T follicular helper cell (primary cell): ENCODE data around the gene MAB21L4.

Experiments used
- DNase-seq: peaks from one replicate; pipeline ENCODE4 v3.0.0-alpha.2; 2020; ENCODE audit warnings: low read depth
- total RNA-seq, 2 experiments: gene quantifications; one replicate each; lab custom pipeline; 2026; lab: John Stamatoyannopoulos, UW

The MAB21L4 gene
- total RNA-seq = 0 reads per million in 2 experiments

- DNase-seq = no peak
Measured at GRCh38 chr2:240895656-240896388, at the start of gene MAB21L4. Gene MAB21L4, minus strand, starts transcription at chr2:240896156. Its CDS starts 159 bp downstream, at chr2:240895997.

- no peak for DNase-seq
Measured at GRCh38 chr2:240936106-240936505, 40.1 kb upstream of the MAB21L4 start.

GRCh38 chr2:240935103-240935876 is 39.3 kb upstream of the MAB21L4 start:
- DNase-seq = no peak

- DNase-seq = no peak
Measured at GRCh38 chr2:240934701-240935102, 38.7 kb upstream of the MAB21L4 start.

- DNase-seq = no peak
Measured at GRCh38 chr2:240933966-240934700, 38.2 kb upstream of the MAB21L4 start.

DNA sequence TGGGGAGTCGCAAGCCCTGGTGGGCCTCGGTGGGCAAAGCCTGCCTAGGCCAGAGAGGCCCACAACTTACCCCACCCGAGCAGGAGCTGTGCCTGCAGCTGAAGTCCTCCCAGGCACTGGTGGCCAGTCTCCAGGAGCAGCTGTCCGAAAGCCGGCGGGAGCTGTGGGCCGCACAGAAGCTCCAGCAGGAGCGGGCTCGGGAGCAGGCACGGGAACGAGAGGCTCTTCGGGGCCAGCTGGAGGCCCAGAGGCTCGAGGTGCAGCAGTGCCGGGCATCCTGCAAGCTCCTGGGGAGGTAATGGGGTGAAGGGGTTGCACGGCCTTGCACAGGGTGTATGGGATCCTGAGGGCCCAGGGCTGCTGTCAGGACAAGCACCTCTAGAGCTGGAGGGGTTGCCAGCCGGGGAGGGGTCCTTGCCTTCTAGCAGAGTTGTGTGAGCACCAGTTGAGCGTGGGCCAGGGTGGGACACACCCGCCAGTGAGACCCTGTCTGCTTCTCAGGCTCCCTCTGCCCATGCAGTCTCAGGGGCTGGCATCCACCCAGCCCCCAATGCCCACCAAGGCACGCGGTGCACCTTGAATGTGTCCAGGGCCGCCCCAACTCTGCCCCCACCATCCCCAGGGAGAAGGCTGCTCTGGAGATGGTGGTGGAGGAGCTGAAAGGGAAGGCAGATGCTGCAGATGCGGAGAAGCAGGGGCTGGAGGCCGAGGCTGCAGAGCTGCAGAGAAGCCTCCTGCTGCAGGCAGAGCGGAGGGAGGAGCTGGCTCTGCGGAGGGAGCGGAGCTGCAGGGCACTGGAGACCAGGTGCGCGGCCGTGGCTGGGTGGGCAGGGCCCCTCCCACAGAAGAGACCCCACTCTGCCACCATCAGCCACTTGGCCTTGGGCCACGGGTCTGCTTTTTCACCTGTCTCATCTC is 37.4 kb upstream of the MAB21L4 start:
- no peak for DNase-seq

DNA sequence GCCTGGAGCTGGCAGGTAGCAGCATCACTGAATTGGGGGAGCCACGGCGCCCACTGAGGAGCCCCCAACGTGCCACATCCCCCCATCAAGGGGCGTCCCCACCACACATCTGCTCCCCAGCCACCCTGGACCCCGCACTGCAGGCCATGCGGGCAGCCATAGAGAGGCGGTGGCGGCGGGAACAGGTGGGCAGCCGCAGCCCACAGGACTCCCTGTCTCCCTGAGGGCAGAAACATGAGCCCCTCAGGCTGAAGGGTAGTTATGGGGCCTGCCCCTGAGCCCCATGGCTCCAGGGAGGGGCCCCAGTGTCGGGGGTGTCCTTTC is 36.7 kb upstream of the MAB21L4 start:
- no peak for DNase-seq

GRCh38 chr2:240932001-240932723 is 36.2 kb upstream of the MAB21L4 start:
- no peak for DNase-seq

GRCh38 chr2:240931319-240931949 is 35.5 kb upstream of the MAB21L4 start:
- no peak for DNase-seq

GRCh38 chr2:240930631-240931318 is 34.8 kb upstream of the MAB21L4 start:
- DNase-seq = no peak

DNA sequence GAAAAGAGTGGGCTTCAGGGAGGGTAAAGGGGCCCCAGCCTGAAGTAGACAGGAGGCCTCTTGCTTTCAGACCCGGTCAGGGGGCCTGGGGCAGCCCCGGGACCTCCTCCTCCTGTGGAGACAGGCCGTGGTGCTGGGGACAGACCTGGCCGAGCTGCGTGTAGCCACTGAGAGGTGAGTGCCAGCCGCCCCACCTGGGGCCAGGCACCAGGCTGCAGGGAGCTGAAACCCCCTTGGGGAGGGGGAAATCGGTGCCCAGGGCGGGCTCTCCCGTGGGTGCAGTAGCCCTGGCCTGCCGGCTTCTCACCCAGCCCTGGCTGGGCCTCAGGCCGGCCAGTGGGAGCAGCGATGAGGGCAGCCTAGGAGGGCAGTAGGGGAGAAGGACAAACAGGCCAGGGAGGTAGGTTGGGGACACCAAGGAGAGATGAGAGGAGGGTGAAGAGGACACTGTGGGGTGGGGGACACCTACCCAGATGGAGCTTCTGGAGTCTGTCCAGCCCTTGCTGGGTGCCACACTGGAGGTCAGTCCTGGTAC is 34.2 kb upstream of the MAB21L4 start:
- no peak for DNase-seq

GRCh38 chr2:240929364-240930095 is 33.6 kb upstream of the MAB21L4 start:
- DNase-seq = no peak

DNA sequence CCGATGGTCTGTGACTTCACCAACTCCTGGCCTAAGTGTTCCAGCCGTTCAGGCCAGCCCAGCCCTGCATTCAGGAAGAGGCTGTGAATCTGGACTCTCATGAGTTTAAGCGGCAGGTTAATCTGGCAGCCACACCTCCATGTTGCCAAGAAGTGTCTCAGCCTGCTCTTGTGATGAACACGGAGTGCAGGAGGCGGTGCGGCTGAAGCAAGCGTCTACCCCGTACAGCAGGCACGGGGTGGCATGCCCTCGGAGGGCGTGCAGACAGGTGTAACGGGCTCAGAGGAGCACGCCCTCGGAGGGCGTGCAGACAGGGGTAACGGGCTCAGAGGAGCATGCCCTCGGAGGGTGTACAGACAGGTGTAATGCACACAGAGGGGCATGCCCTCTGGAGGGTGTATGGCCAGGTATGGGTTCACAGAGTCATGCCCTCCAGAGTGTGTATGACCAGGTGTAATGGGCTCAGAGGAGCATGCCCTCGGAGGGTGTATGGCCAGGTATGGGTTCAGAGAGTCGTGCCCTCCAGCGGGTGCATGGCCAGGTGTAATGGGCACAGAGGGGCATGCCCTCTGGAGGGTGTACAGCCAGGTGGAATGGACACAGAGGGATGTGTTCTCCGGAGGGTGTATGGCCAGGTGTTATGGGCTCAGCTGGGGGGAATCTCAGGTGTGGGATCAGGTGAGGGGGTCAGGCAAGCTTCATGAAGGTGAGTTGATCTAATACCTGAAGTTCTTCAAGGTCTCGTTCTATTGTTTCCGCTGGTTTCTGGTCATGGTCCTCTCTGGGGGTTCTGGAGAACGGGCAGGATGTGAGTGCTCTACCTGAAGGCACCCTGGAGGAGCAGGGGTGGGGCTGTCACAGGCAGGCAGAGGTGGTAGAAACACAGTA is 32.8 kb upstream of the MAB21L4 start:
- no peak for DNase-seq

- no peak for DNase-seq
Measured at GRCh38 chr2:240927390-240927781, 31.4 kb upstream of the MAB21L4 start.

GRCh38 chr2:240926516-240927389 is 30.8 kb upstream of the MAB21L4 start:
- DNase-seq = no peak

- DNase-seq = no peak
Measured at GRCh38 chr2:240925568-240926515, 29.9 kb upstream of the MAB21L4 start.
